Activated CD8-positive, alpha-beta T cell treated with anti-CD3 and anti-CD28 coated beads for 36 hours (primary cell): ENCODE data around the gene NKX2-3. TPM values are rescaled to one million over a fixed set of nuclear protein-coding genes. Genes with fewer than 3 reads are reported as not detected.

Source experiments
- ATAC-seq: fragments of 200-7000 bp; cut with Tn5 transposase; one replicate; pipeline ENCODE4 v1.10.0; 2021; ENCODE audit warnings: mild to moderate bottlenecking, moderate library complexity
- CTCF ChIA-PET: fragments of 350-600 bp; sonication (Branson Sonifier 250); formaldehyde crosslinking; loops from one replicate; lab custom pipeline; 2021; ENCODE audit warnings: antibody characterized with exemption; lab: Charles Lee
- POLR2A ChIA-PET: fragments of 350-600 bp; sonication (Branson Sonifier 250); formaldehyde crosslinking; loops from one replicate; lab custom pipeline; 2021; ENCODE audit warnings: antibody characterized with exemption; lab: Charles Lee
- DNase-seq: peaks from one replicate; pipeline ENCODE4 v3.0.0-alpha.2; 2020
- H3K27ac Mint-ChIP-seq: one replicate; pipeline ENCODE4 v1.8.0; 2021; ENCODE audit warnings: mild to moderate bottlenecking, mixed read lengths
- H3K27me3 Mint-ChIP-seq: one replicate; pipeline ENCODE4 v1.8.0; 2021; ENCODE audit warnings: mixed read lengths
- H3K36me3 Mint-ChIP-seq: one replicate; pipeline ENCODE4 v1.8.0; 2021; ENCODE audit warnings: low read depth, mixed read lengths
- H3K4me1 Mint-ChIP-seq: one replicate; pipeline ENCODE4 v1.8.0; 2021; ENCODE audit warnings: low read depth, mixed read lengths
- H3K4me3 Mint-ChIP-seq: one replicate; pipeline ENCODE4 v1.8.0; 2021; ENCODE audit warnings: mild to moderate bottlenecking, moderate library complexity, mixed read lengths
- H3K9me3 Mint-ChIP-seq: one replicate; pipeline ENCODE4 v1.8.0; 2021; ENCODE audit warnings: mixed read lengths
- CTCF ChIP-seq: fragments of 200-600 bp; IDR thresholded peaks from one replicate; pipeline ENCODE4 v1.8.0; 2022; ENCODE audit warnings: antibody characterized with exemption, mild to moderate bottlenecking
- intact Hi-C: fragments of 100-400 bp; cut with micrococcal nuclease; formaldehyde crosslinking; loops from one replicate; pipeline ENCODE4 v1.10.0; 2022
- total RNA-seq, 2 experiments: library from RNA; stranded (reverse); gene quantifications; one replicate each; pipeline ENCODE4 v1.2.3, GENCODE V29; 2021

The NKX2-3 gene
- total RNA-seq, 2 experiments from 2014 or later = not detected

GRCh38 chr10:99497343-99498025 is 35.3 kb upstream of the NKX2-3 start:
- no peak overlapping the region for H3K27ac Mint-ChIP-seq
- H3K4me3 Mint-ChIP-seq = no peak overlapping the region
- H3K4me1 Mint-ChIP-seq = no peaks in the 10 kb centered on the region
- ChIA-PET CTCF (interaction anchor here (1.1 to 1.7 kb wide), 3 partner anchors 11 to 115 kb away, joined by 3 to 4 read pairs (median 4); no protein-coding TSS in a partner anchor), POLR2A (interaction anchor here (0.6 kb wide), 1 partner anchor 18 kb away, joined by 3 read pairs; no protein-coding TSS in a partner anchor)
- DNase-seq = no peak
- ATAC-seq = no peak
- no peaks in the 10 kb centered on the region for H3K36me3 Mint-ChIP-seq
- intact Hi-C loops = no loop called here
- no peak for TF ChIP-seq CTCF
- H3K9me3 Mint-ChIP-seq = no peaks in the 10 kb centered on the region
- peaks cover 9% of the 10 kb centered on the region for H3K27me3 Mint-ChIP-seq

DNA sequence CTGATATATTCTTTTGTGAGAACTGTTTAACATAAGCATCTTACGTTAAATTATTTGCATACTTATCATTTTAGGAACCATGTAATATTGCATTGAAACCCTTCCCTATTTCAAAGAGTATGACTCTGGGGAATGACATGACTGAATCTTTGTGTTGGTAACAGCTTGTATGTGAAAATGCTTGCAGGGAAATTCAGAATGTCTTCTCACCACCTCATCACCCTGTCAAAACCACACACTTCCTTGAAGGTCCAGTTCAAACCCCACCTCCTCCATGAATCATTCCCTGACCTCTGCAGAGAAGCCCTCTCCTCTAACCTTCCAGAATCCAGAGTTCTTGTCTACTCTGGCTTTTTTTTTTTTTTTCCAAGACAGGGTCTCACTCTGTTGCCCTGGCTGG is 26.3 kb upstream of the NKX2-3 start:
- ATAC-seq (no peak), DNase-seq (no peak)
- Mint-ChIP-seq H3K27ac (no peak overlapping the region), H3K4me3 (no peak overlapping the region), H3K9me3 (peaks cover 6% of the 10 kb centered on the region), H3K27me3 (peaks cover 29% of the 10 kb centered on the region), H3K4me1 (no peaks in the 10 kb centered on the region), H3K36me3 (no peaks in the 10 kb centered on the region)
- POLR2A ChIA-PET = no interaction called here
- intact Hi-C loops = no loop called here
- CTCF ChIA-PET = no interaction called here
- TF ChIP-seq CTCF = no peak

DNA sequence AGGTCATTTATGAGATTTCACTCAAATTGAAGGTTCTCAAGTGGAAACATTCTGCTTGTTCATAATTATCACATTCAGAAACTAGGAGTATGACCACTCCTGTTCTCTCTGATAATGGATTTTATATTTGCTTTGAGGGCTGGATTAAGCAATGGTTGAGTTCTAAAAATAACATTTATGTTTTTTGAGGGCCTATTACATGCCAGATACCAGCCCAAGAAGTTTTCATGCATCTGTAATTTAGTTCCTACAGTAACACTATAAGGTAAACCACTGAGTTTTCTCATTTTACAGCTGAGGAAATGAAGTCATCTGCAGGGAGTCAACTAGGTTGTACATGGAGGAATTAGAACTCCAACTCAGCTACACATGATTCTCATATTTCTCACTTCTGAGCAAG is 25.5 kb upstream of the NKX2-3 start:
- ChIA-PET CTCF (no interaction called here), POLR2A (no interaction called here)
- no peak for TF ChIP-seq CTCF
- intact Hi-C loops = no loop called here
- Mint-ChIP-seq H3K27me3 (peaks cover 28% of the 10 kb centered on the region), H3K4me1 (no peaks in the 10 kb centered on the region), H3K27ac (no peak overlapping the region), H3K9me3 (peaks cover 6% of the 10 kb centered on the region), H3K36me3 (no peaks in the 10 kb centered on the region), H3K4me3 (no peak overlapping the region)
- ATAC-seq = no peak
- no peak for DNase-seq

DNA sequence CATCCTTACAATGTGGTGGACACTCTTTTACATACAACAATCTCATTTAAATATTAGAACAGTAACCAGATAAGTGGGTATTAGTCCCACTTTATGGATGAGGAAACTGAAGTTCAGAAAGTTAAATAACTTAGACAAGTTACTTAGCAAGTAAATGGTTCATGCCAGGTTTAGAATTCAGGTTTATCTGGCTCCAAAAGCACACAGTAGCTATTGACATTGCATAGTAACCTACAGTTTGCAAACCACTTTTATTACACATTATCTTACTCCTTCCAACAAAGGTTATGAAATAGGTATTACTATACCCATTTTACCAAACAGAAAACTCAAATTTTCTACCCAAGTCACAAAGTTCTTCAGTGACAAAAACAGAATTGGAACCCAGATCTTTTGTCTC is 19.7 kb upstream of the NKX2-3 start:
- ATAC-seq (no peak), DNase-seq (no peak)
- Mint-ChIP-seq H3K9me3 (peaks cover 6% of the 10 kb centered on the region), H3K27me3 (peaks cover 42% of the 10 kb centered on the region), H3K36me3 (no peaks in the 10 kb centered on the region), H3K27ac (no peak overlapping the region), H3K4me3 (no peak overlapping the region), H3K4me1 (no peaks in the 10 kb centered on the region)
- intact Hi-C loops = no loop called here
- ChIA-PET POLR2A (no interaction called here), CTCF (no interaction called here)
- TF ChIP-seq CTCF = no peak

- ChIA-PET POLR2A (no interaction called here), CTCF (no interaction called here)
- intact Hi-C loops = no loop called here
- TF ChIP-seq CTCF = no peak
- DNase-seq = no peak
- Mint-ChIP-seq H3K27ac (no peak overlapping the region), H3K4me1 (peaks cover 6% of the 10 kb centered on the region), H3K4me3 (no peak overlapping the region), H3K36me3 (no peaks in the 10 kb centered on the region), H3K27me3 (peaks cover 58% of the 10 kb centered on the region), H3K9me3 (no peaks in the 10 kb centered on the region)
- ATAC-seq = no peak
Measured at GRCh38 chr10:99519690-99520039, 13.1 kb upstream of the NKX2-3 start.
